Activated naive CD8-positive, alpha-beta T cell treated with anti-CD3 and anti-CD28 coated beads for 36 hours (primary cell): ENCODE data around the gene VSIG8. TPM values are rescaled to one million over a fixed set of nuclear protein-coding genes. Genes with fewer than 3 reads are reported as not detected.
A peak's percentile ranks its signal among the peaks of the same experiment; 100 is the strongest.

Experiments used
- DNase-seq: peaks from one replicate; pipeline ENCODE4 v3.0.0; 2021
- H3K27ac Mint-ChIP-seq: one replicate; pipeline ENCODE4 v1.8.0; 2022; ENCODE audit warnings: mild to moderate bottlenecking, moderate library complexity, mixed read lengths
- H3K27me3 Mint-ChIP-seq: one replicate; pipeline ENCODE4 v1.8.0; 2022; ENCODE audit warnings: mild to moderate bottlenecking, mixed read lengths
- H3K36me3 Mint-ChIP-seq: one replicate; pipeline ENCODE4 v1.8.0; 2021; ENCODE audit warnings: mild to moderate bottlenecking, mixed read lengths
- H3K4me1 Mint-ChIP-seq: one replicate; pipeline ENCODE4 v1.8.0; 2021; ENCODE audit warnings: mixed read lengths
- H3K4me3 Mint-ChIP-seq: one replicate; pipeline ENCODE4 v1.8.0; 2022; ENCODE audit warnings: mild to moderate bottlenecking, moderate library complexity, mixed read lengths
- H3K9me3 Mint-ChIP-seq: one replicate; pipeline ENCODE4 v1.8.0; 2022; ENCODE audit warnings: mixed read lengths
- total RNA-seq, 2 experiments: library from RNA; stranded (reverse); gene quantifications; one replicate each; pipeline ENCODE4 v1.2.3, GENCODE V29; 2021

VSIG8 gene
- total RNA-seq, 2 experiments from 2014 or later = not detected

GRCh38 chr1:159870704-159871103, 8.2 kb upstream of the VSIG8 start:
- Mint-ChIP-seq H3K9me3 (no peaks in the 10 kb centered on the region), H3K36me3 (no peaks in the 10 kb centered on the region), H3K4me3 (no peak overlapping the region), H3K4me1 (peaks cover 20% of the 10 kb centered on the region), H3K27ac (no peak overlapping the region), H3K27me3 (peaks cover 26% of the 10 kb centered on the region)
- no peak for DNase-seq

DNA sequence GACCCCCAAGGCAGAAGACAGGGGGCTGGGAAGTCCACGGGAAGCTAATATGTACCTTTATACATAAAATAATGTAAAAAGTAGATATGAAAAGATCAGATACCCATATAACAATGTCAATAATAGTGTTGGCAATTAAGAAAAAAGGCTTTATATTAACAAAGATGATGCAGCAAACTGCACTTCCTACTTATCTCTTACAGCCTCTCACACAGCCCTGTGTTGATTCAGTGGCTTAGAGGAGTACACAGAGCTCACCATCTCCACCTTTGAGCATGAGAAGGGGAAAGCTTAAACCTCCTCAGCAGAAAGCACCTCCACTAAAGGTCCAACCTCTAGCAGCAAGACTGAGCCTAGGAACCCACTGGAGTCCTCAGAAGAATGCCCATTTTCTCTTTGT, 7.2 kb upstream of the VSIG8 start:
- no peak for DNase-seq
- Mint-ChIP-seq H3K36me3 (no peaks in the 10 kb centered on the region), H3K4me3 (no peak overlapping the region), H3K27ac (no peak overlapping the region), H3K27me3 (peaks cover 26% of the 10 kb centered on the region), H3K4me1 (peaks cover 24% of the 10 kb centered on the region), H3K9me3 (no peaks in the 10 kb centered on the region)

DNA sequence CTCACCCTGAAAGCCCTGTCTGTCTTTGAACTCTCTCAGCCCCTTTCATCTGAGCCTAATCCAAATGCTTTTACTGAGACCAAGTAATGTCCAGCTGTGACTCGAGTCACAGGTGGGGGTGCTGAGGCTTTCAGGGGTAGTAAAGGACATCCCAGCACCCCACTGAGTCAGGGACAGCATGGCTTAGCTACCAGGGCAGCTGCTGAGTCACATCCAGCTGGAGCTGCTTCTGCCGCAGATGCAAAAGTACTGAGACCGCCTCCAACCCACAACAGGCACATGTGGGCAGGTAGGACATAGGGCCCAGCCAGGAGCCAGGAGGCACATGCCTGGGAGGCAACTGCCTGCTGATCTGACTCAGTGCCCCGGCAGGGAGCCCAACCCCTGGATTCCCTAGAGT, 6.7 kb upstream of the VSIG8 start:
- Mint-ChIP-seq H3K27me3 (peaks cover 24% of the 10 kb centered on the region), H3K36me3 (no peaks in the 10 kb centered on the region), H3K27ac (no peak overlapping the region), H3K4me1 (peaks cover 24% of the 10 kb centered on the region), H3K9me3 (no peaks in the 10 kb centered on the region), H3K4me3 (no peak overlapping the region)
- DNase-seq = peak; percentile 40

DNA sequence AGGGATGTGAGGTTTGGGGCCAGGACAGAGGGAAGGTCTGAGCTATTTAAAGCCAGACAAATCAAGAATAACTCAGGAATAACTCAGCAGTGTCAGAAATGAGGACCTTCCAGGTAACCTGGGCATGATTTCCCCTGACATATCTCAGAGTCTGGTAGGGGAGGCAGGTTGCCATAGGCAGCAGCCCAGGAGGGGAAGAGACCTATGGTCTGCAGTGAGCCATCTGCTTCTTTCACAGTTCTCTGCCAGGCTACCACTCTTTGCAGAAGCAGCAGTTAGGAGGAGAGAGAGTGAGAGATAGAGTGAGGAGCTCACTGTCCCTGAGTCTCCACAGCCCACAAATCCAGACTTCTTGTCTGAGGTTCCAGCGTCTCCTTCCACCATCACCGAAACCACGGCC, 6.3 kb upstream of the VSIG8 start:
- Mint-ChIP-seq H3K4me3 (no peak overlapping the region), H3K36me3 (no peaks in the 10 kb centered on the region), H3K27me3 (peaks cover 20% of the 10 kb centered on the region), H3K4me1 (peaks cover 24% of the 10 kb centered on the region), H3K27ac (no peak overlapping the region), H3K9me3 (no peaks in the 10 kb centered on the region)
- no peak for DNase-seq

DNA sequence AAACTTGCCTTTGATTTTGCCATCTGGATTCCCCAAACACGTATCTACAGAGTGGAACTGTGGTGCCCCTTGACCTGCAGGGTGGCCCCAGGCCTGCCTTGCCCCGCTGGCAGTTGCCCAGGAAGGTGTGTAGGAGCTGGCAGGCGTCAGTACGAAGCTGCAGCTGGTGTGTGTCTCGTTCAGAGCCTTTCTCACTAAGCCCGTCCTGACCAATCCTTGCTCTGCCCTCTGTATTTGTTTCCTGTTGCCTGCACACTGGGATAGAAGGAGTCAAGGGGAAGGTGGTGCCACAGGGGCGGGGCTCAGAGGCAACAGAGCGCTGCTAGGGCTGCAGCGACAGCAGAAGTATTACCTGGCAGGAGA, 5.2 kb upstream of the VSIG8 start:
- Mint-ChIP-seq H3K36me3 (no peaks in the 10 kb centered on the region), H3K4me1 (peaks cover 24% of the 10 kb centered on the region), H3K4me3 (no peak overlapping the region), H3K27me3 (peaks cover 13% of the 10 kb centered on the region), H3K9me3 (no peaks in the 10 kb centered on the region), H3K27ac (no peak overlapping the region)
- no peak for DNase-seq

- Mint-ChIP-seq H3K4me1 (peaks cover 24% of the 10 kb centered on the region), H3K27ac (no peak overlapping the region), H3K9me3 (no peaks in the 10 kb centered on the region), H3K36me3 (no peaks in the 10 kb centered on the region), H3K27me3 (peaks cover 13% of the 10 kb centered on the region), H3K4me3 (no peak overlapping the region)
- no peak for DNase-seq
Measured at GRCh38 chr1:159866905-159867663, 4.6 kb upstream of the VSIG8 start.

DNA sequence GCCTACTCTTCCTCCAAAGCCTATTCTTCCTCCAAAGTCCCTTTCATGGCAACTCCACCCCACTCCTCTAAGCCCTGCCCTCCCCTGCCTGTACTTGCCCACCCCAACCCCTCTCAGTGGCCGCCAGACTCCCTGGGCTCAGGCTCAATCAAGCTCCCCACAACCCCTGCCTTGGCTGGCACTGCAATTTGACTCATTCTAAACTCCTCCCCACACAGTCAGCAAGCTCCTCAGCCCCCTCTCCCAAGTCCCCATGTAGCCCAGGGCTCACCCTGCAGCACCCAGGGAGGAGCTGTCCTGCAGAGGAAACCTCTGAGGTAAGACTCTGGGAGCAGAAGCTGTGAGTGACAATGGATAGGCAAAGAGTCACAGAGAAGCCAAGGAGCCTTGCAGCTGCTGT, 3.6 kb upstream of the VSIG8 start:
- no peak for DNase-seq
- Mint-ChIP-seq H3K9me3 (no peaks in the 10 kb centered on the region), H3K36me3 (no peaks in the 10 kb centered on the region), H3K4me3 (no peak overlapping the region), H3K27me3 (peaks cover 5% of the 10 kb centered on the region), H3K4me1 (peaks cover 24% of the 10 kb centered on the region), H3K27ac (no peak overlapping the region)

DNA sequence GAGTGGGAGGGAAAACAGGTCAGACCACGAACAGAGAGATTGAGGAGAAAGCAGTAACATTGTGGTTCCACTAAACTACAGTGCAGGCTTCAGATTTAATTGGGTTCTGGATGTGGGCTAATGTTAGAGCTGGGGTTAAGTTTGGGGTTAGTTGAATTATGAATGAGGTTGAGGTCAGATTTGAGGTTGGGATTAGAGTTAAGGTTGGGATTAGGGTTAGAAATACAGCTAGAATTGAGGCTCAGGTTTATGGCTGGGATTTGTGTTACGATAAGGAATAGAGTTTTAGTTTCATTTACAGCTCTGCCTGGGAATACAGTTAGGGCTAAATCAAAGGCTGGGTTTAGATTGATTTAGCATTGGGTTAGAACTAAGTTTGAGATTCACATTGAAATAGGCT, 1.8 kb upstream of the VSIG8 start:
- no peaks in the 10 kb centered on the region for H3K9me3 Mint-ChIP-seq
- no peak overlapping the region for H3K4me3 Mint-ChIP-seq
- H3K27ac Mint-ChIP-seq = no peak overlapping the region
- peaks cover 5% of the 10 kb centered on the region for H3K27me3 Mint-ChIP-seq
- H3K4me1 Mint-ChIP-seq = peaks cover 21% of the 10 kb centered on the region
- H3K36me3 Mint-ChIP-seq = no peaks in the 10 kb centered on the region
- DNase-seq = no peak

- Mint-ChIP-seq H3K36me3 (no peaks in the 10 kb centered on the region), H3K27me3 (peaks cover 2% of the 10 kb centered on the region), H3K4me3 (no peak overlapping the region), H3K27ac (no peak overlapping the region), H3K4me1 (peaks cover 13% of the 10 kb centered on the region), H3K9me3 (no peaks in the 10 kb centered on the region)
- DNase-seq = no peak
Measured at GRCh38 chr1:159862031-159862430, 426 bp downstream of the VSIG8 start.

DNA sequence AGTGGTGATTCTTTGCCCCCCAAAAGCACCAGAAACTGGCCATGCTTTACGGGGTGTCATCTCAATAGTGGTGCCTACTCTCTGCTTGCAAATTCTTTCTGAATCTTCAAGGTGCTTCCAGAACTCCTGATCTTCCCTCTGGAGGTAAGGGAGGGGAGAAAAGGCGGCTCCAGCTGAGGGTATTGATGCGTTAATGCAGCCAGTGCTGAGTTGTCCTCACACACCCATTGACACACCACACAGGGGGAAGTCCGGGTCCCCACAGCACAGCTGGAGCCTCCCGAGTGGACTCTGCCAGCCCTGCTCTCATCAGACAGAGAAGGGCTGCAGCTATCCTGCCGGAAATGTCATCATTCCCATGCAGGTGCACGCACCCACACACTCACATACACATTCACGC, 1.2 kb downstream of the VSIG8 start:
- Mint-ChIP-seq H3K4me1 (peaks cover 12% of the 10 kb centered on the region), H3K27ac (no peak overlapping the region), H3K4me3 (no peak overlapping the region), H3K9me3 (no peaks in the 10 kb centered on the region), H3K36me3 (no peaks in the 10 kb centered on the region), H3K27me3 (no peaks in the 10 kb centered on the region)
- no peak for DNase-seq

GRCh38 chr1:159860456-159860855, 2.0 kb downstream of the VSIG8 start:
- peaks cover 9% of the 10 kb centered on the region for H3K4me1 Mint-ChIP-seq
- no peaks in the 10 kb centered on the region for H3K27me3 Mint-ChIP-seq
- H3K4me3 Mint-ChIP-seq = no peak overlapping the region
- H3K27ac Mint-ChIP-seq = no peak overlapping the region
- no peaks in the 10 kb centered on the region for H3K36me3 Mint-ChIP-seq
- DNase-seq = no peak
- no peaks in the 10 kb centered on the region for H3K9me3 Mint-ChIP-seq

GRCh38 chr1:159859767-159860322, 2.6 kb downstream of the VSIG8 start:
- no peak for DNase-seq
- H3K4me3 Mint-ChIP-seq = no peak overlapping the region
- H3K4me1 Mint-ChIP-seq = peaks cover 12% of the 10 kb centered on the region
- no peaks in the 10 kb centered on the region for H3K36me3 Mint-ChIP-seq
- no peak overlapping the region for H3K27ac Mint-ChIP-seq
- H3K27me3 Mint-ChIP-seq = no peaks in the 10 kb centered on the region
- H3K9me3 Mint-ChIP-seq = no peaks in the 10 kb centered on the region

- no peak overlapping the region for H3K4me3 Mint-ChIP-seq
- no peak overlapping the region for H3K27ac Mint-ChIP-seq
- no peaks in the 10 kb centered on the region for H3K27me3 Mint-ChIP-seq
- no peaks in the 10 kb centered on the region for H3K36me3 Mint-ChIP-seq
- DNase-seq = no peak
- H3K4me1 Mint-ChIP-seq = peaks cover 23% of the 10 kb centered on the region
- no peaks in the 10 kb centered on the region for H3K9me3 Mint-ChIP-seq
Measured at GRCh38 chr1:159857889-159858288, 4.6 kb downstream of the VSIG8 start.

- Mint-ChIP-seq H3K27ac (no peak overlapping the region), H3K36me3 (no peaks in the 10 kb centered on the region), H3K27me3 (no peaks in the 10 kb centered on the region), H3K4me3 (no peak overlapping the region), H3K4me1 (peaks cover 23% of the 10 kb centered on the region), H3K9me3 (no peaks in the 10 kb centered on the region)
- no peak for DNase-seq
Measured at GRCh38 chr1:159856576-159856975, 5.9 kb downstream of the VSIG8 start.

GRCh38 chr1:159855709-159856108, 6.7 kb downstream of the VSIG8 start:
- Mint-ChIP-seq H3K4me1 (peaks cover 23% of the 10 kb centered on the region), H3K4me3 (peak overlapping the region; percentile 69), H3K36me3 (no peaks in the 10 kb centered on the region), H3K27me3 (no peaks in the 10 kb centered on the region), H3K27ac (no peak overlapping the region), H3K9me3 (no peaks in the 10 kb centered on the region)
- no peak for DNase-seq

- peaks cover 27% of the 10 kb centered on the region for H3K4me1 Mint-ChIP-seq
Measured at GRCh38 chr1:159854693-159855192, 7.7 kb downstream of the VSIG8 start.

More at GRCh38 chr1:159854693-159855192, 7.7 kb downstream of the VSIG8 start:
- H3K9me3 Mint-ChIP-seq = no peaks in the 10 kb centered on the region
- DNase-seq = peak; percentile 82
- no peaks in the 10 kb centered on the region for H3K27me3 Mint-ChIP-seq
- no peaks in the 10 kb centered on the region for H3K36me3 Mint-ChIP-seq
- H3K27ac Mint-ChIP-seq = peak overlapping the region; percentile 3
- H3K4me3 Mint-ChIP-seq = peak overlapping the region; percentile 81
